Neural cell (in vitro differentiated cells): ENCODE measurements around the gene INPP4B.

Source experiments
- EP300 ChIP-seq: fragments of 450-650 bp; conservative IDR thresholded peaks from 2 replicates; pipeline ENCODE4 v1.6.1; 2014; ENCODE audit warnings: antibody characterized with exemption, mild to moderate bottlenecking, moderate library complexity; ENCODE audit not compliant: poor library complexity, severe bottlenecking
- EZH2 ChIP-seq: fragments of 200-600, 300-800 bp; shearing (Covaris generic), sonication (generic); IDR thresholded peaks from 2 replicates; pipeline ENCODE4 v1.6.1; 2014; ENCODE audit warnings: antibody characterized with exemption, low read length, borderline replicate concordance, mild to moderate bottlenecking; ENCODE audit not compliant: insufficient read depth, poor library complexity, severe bottlenecking
- MXI1 ChIP-seq: fragments of 450-650 bp; conservative IDR thresholded peaks from 2 replicates; pipeline ENCODE4 v1.6.1; 2014; ENCODE audit warnings: antibody characterized with exemption, mild to moderate bottlenecking; ENCODE audit not compliant: poor library complexity, severe bottlenecking
- POLR2AphosphoS5 ChIP-seq: IDR thresholded peaks from 2 replicates; pipeline ENCODE4 v1.6.1; 2012
- RAD21 ChIP-seq: fragments of 450-650 bp; conservative IDR thresholded peaks from 2 replicates; pipeline ENCODE4 v1.6.1; 2014; ENCODE audit warnings: antibody characterized with exemption, mild to moderate bottlenecking, moderate library complexity
- REST ChIP-seq: IDR thresholded peaks from 2 replicates; pipeline ENCODE4 v1.6.1; 2012; ENCODE audit warnings: borderline replicate concordance
- TAF1 ChIP-seq: IDR thresholded peaks from 2 replicates; pipeline ENCODE4 v1.6.1; 2012; ENCODE audit warnings: low read depth

GRCh38 chr4:142596595-142596994, 249.5 kb downstream of the INPP4B start:
- no peak for TF ChIP-seq EP300
- TF ChIP-seq TAF1, result no peak
- no peak for TF ChIP-seq RAD21
- no peak for TF ChIP-seq POLR2AphosphoS5
- no peak for TF ChIP-seq MXI1
- no peak for TF ChIP-seq REST
- TF ChIP-seq EZH2, result no peak
